Caco-2 (cell line): ENCODE results near the gene AQP9. TPM values are rescaled to one million over a fixed set of nuclear protein-coding genes. Genes with fewer than 3 reads are reported as not detected.
"Not testable (repeated sequence)": the region's sequence is repeated elsewhere in the genome, so short reads cannot be mapped to it uniquely, and the experiment has no call there.

Experiments
- BruUV-seq: library from RNA; stranded (reverse); fragments of 400-500 nt; replicated peaks from 2 replicates; lab custom pipeline; 2021; lab: Mats Ljungman, UMichigan
- CTCF ChIA-PET: fragments of 300-600 bp; sonication (Branson Sonifier 250); formaldehyde crosslinking; loops from one replicate; lab custom pipeline; 2022; ENCODE audit warnings: antibody characterized with exemption; lab: Charles Lee
- POLR2A ChIA-PET: fragments of 300-600 bp; sonication (Branson Sonifier 250); formaldehyde crosslinking; loops from one replicate; lab custom pipeline; 2022; ENCODE audit warnings: antibody characterized with exemption; lab: Charles Lee
- DNase-seq, 2 experiments: peaks; one replicate each; pipeline versions ENCODE4 v3.0.0 to v3.0.0-alpha.2; 2020 to 2022
- H3K27me3 ChIP-seq: replicated peaks from 2 replicates; pipeline ENCODE4 v1.6.0; 2011; ENCODE audit warnings: low read length; ENCODE audit not compliant: control insufficient read depth, insufficient read depth
- H3K36me3 ChIP-seq: 2 replicates; pipeline ENCODE4 v1.5.1; 2011; ENCODE audit warnings: low read length; ENCODE audit not compliant: control insufficient read depth, insufficient read depth
- H3K4me1 ChIP-seq: fragments of 250-450 bp; sonication (Bioruptor Pico); 2 replicates; pipeline ENCODE4 v1.5.1; 2020; ENCODE audit warnings: mild to moderate bottlenecking
- H3K4me3 ChIP-seq: 2 replicates; pipeline ENCODE4 v1.5.1; 2011; ENCODE audit warnings: low read depth, mild to moderate bottlenecking, control low read depth, low read length
- H3K9me3 ChIP-seq: fragments of 250-450 bp; sonication (Bioruptor Pico); 2 replicates; pipeline ENCODE4 v1.5.1; 2020; ENCODE audit warnings: mild to moderate bottlenecking, moderate library complexity
- H3K27ac Mint-ChIP-seq: one replicate; pipeline ENCODE4 v1.8.0; 2022; ENCODE audit warnings: mixed read lengths; ENCODE audit not compliant: unreplicated experiment
- H3K27me3 Mint-ChIP-seq: one replicate; pipeline ENCODE4 v1.8.0; 2022; ENCODE audit warnings: mixed read lengths; ENCODE audit not compliant: insufficient read depth, unreplicated experiment
- H3K36me3 Mint-ChIP-seq: one replicate; pipeline ENCODE4 v1.8.0; 2022; ENCODE audit warnings: mild to moderate bottlenecking, mixed read lengths; ENCODE audit not compliant: insufficient read depth, unreplicated experiment
- H3K4me1 Mint-ChIP-seq: one replicate; pipeline ENCODE4 v1.8.0; 2022; ENCODE audit warnings: low read depth, mixed read lengths; ENCODE audit not compliant: unreplicated experiment
- H3K4me3 Mint-ChIP-seq: one replicate; pipeline ENCODE4 v1.8.0; 2022; ENCODE audit warnings: mild to moderate bottlenecking, moderate library complexity, mixed read lengths; ENCODE audit not compliant: unreplicated experiment
- H3K9me3 Mint-ChIP-seq: one replicate; pipeline ENCODE4 v1.8.0; 2022; ENCODE audit warnings: mixed read lengths; ENCODE audit not compliant: unreplicated experiment
- CTCF ChIP-seq, 2 experiments: fragments of 200-600 bp in 1 of 2; IDR thresholded peaks; 1 replicate in 1 of 2; 2 replicates in 1 of 2; pipeline versions ENCODE4 v1.5.1 to v1.8.0; 2011 to 2022; ENCODE audit warnings: antibody characterized with exemption in 1 of 2, control low read depth in 1 of 2, inconsistent platforms in 1 of 2, low read depth in 1 of 2, low read length in 1 of 2, mild to moderate bottlenecking in 1 of 2, moderate library complexity in 1 of 2; ENCODE audit not compliant: insufficient read depth in 1 of 2, severe bottlenecking in 1 of 2, unreplicated experiment in 1 of 2
- intact Hi-C: fragments of 100-400 bp; cut with micrococcal nuclease; formaldehyde crosslinking; loops from one replicate; pipeline ENCODE4 v1.10.0; 2022; ENCODE audit not compliant: unreplicated experiment
- total RNA-seq: library from RNA; stranded (reverse); gene quantifications from 2 replicates; pipeline ENCODE4 v1.2.3, GENCODE V29; 2022

The AQP9 gene
- total RNA-seq, 1 experiment from 2014 or later: not detected

- CTCF ChIA-PET: interaction anchor here (0.5 kb wide), 1 partner anchor 34 kb away, joined by 4 read pairs; no protein-coding TSS in a partner anchor
Observed at GRCh38 chr15:58110999-58111717, 27.0 kb upstream of the AQP9 start.

GRCh38 chr15:58111718-58112104 lies 26.5 kb upstream of the AQP9 start:
- POLR2A ChIA-PET: no interaction called here

More at GRCh38 chr15:58110999-58111717, 27.0 kb upstream of the AQP9 start:
- H3K36me3 ChIP-seq: no peaks in the 10 kb centered on the region
- intact Hi-C loops: no loop called here
- no peak for DNase-seq
- no peaks in the 10 kb centered on the region for H3K9me3 ChIP-seq
- no peak for TF ChIP-seq CTCF (IDR thresholded peaks at IDR 0.05; ENCODE audit: insufficient read depth in 1 of 2, low read depth in 1 of 2, low read length in 1 of 2, severe bottlenecking in 1 of 2, unreplicated experiment in 1 of 2)
- Mint-ChIP-seq H3K4me1 (no peaks in the 10 kb centered on the region), H3K4me3 (no peak overlapping the region), H3K9me3 (no peaks in the 10 kb centered on the region), H3K36me3 (no peaks in the 10 kb centered on the region), H3K27me3 (peaks cover 16% of the 10 kb centered on the region), H3K27ac (no peak overlapping the region)
- BruUV-seq: no TSS peak
- no peak overlapping the region for H3K4me3 ChIP-seq
- H3K27me3 ChIP-seq: no peaks in the 10 kb centered on the region
- POLR2A ChIA-PET: no interaction called here
- no peaks in the 10 kb centered on the region for H3K4me1 ChIP-seq

GRCh38 chr15:58113358-58113757 lies 24.8 kb upstream of the AQP9 start:
- H3K27me3 ChIP-seq, intact Hi-C loops, H3K27ac Mint-ChIP-seq, H3K9me3 Mint-ChIP-seq, DNase-seq, H3K4me1 Mint-ChIP-seq, BruUV-seq, H3K4me1 ChIP-seq, H3K36me3 Mint-ChIP-seq, H3K9me3 ChIP-seq, H3K36me3 ChIP-seq, POLR2A ChIA-PET, CTCF ChIA-PET, H3K4me3 ChIP-seq, H3K4me3 Mint-ChIP-seq: not testable (repeated sequence)
- peaks cover 18% of the 10 kb centered on the region for H3K27me3 Mint-ChIP-seq

More at GRCh38 chr15:58111718-58112104, 26.5 kb upstream of the AQP9 start:
- H3K36me3 ChIP-seq: no peaks in the 10 kb centered on the region
- no peaks in the 10 kb centered on the region for H3K27me3 ChIP-seq
- Mint-ChIP-seq H3K9me3 (no peaks in the 10 kb centered on the region), H3K36me3 (no peaks in the 10 kb centered on the region), H3K27ac (no peak overlapping the region), H3K27me3 (peaks cover 16% of the 10 kb centered on the region), H3K4me3 (no peak overlapping the region), H3K4me1 (no peaks in the 10 kb centered on the region)
- TF ChIP-seq CTCF (IDR thresholded peaks at IDR 0.05; ENCODE audit: insufficient read depth in 1 of 2, low read depth in 1 of 2, low read length in 1 of 2, severe bottlenecking in 1 of 2, unreplicated experiment in 1 of 2): no peak
- H3K4me3 ChIP-seq: no peak overlapping the region
- no peak for DNase-seq
- H3K9me3 ChIP-seq: no peaks in the 10 kb centered on the region
- intact Hi-C loops: no loop called here
- no peaks in the 10 kb centered on the region for H3K4me1 ChIP-seq
- CTCF ChIA-PET: no interaction called here
- no TSS peak for BruUV-seq
